ENCODE data around the gene SLC6A11. TPM values are rescaled to one million over a fixed set of nuclear protein-coding genes. Genes with fewer than 3 reads are reported as not detected.
A peak's percentile ranks its signal among the peaks of the same experiment; 100 is the strongest.

Gene SLC6A11
- total RNA-seq, 4 donors from 2014 or later = not detected

DNA sequence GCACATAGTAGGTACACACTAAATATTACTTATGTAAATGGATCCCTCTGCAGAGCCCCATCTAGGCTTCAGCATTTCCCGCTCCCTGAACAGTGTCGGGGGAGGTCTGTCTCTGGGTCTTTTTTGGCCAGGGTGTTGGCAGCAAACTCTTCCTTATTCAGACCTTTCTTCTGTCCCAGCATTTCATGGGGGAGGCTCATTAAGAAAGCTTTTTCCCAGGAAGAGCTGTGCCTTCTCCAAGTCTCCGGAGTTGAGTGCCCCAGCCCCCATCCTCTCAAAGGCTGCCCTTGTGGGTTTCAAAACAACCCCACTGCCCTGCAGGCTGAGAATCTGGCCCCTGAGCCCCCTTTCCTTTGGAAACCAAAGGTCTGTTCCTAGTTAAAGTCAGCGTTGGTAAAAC is 25.1 kb downstream of the SLC6A11 start:
- Histone ChIP-seq H3K27ac (no peak overlapping the region), H3K9me3 (no peaks in the 10 kb centered on the region), H3K36me3 (no peaks in the 10 kb centered on the region), H3K4me1 (no peaks in the 10 kb centered on the region), H3K27me3 (no peaks in the 10 kb centered on the region), H3K4me3 (no peak overlapping the region)
- in situ Hi-C loops (cut with MboI; ENCODE audit: low sequenced_read_pairs in 4 of 4) (no loop called here), intact Hi-C loops (cut with DNase I; ENCODE audit: low total_unique reads) (no loop called here)
- ATAC-seq = no peak
- TF ChIP-seq POLR2A (IDR thresholded peaks at IDR 0.05) = no peak
- TF ChIP-seq, protein P1, sequence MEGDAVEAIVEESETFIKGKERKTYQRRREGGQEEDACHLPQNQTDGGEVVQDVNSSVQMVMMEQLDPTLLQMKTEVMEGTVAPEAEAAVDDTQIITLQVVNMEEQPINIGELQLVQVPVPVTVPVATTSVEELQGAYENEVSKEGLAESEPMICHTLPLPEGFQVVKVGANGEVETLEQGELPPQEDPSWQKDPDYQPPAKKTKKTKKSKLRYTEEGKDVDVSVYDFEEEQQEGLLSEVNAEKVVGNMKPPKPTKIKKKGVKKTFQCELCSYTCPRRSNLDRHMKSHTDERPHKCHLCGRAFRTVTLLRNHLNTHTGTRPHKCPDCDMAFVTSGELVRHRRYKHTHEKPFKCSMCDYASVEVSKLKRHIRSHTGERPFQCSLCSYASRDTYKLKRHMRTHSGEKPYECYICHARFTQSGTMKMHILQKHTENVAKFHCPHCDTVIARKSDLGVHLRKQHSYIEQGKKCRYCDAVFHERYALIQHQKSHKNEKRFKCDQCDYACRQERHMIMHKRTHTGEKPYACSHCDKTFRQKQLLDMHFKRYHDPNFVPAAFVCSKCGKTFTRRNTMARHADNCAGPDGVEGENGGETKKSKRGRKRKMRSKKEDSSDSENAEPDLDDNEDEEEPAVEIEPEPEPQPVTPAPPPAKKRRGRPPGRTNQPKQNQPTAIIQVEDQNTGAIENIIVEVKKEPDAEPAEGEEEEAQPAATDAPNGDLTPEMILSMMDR (IDR thresholded peaks at IDR 0.05 in 4 of 5, conservative IDR thresholded peaks at IDR 0.05 in 1 of 5) = no peak
- DNase-seq = no peak

DNA sequence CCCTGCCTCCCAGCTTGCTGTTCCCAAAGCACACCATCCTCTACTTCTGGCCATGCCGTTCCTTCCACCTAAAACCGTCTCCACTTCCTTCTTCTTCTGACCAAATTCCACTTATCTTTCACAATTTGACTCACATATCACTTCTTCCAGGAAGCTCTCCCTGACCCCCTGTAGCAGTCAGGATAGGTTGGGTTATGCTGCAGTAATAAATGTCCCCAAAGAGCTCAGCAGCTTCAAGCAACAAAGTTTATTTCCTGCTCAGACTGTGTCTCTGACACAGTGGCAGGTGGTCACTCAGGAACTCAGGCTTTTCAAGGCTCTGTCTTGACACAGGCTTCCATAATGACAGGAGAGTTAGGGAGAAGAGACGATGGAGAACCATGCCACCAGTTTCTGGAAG is 27.4 kb downstream of the SLC6A11 start:
- intact Hi-C loops (cut with DNase I; ENCODE audit: low total_unique reads) (no loop called here), in situ Hi-C loops (cut with MboI; ENCODE audit: low sequenced_read_pairs in 4 of 4) (no loop called here)
- H3K9me3 ChIP-seq = no peaks in the 10 kb centered on the region
- TF ChIP-seq POLR2A (IDR thresholded peaks at IDR 0.05) = no peak
- H3K4me1 ChIP-seq = no peaks in the 10 kb centered on the region
- no peak for DNase-seq
- H3K36me3 ChIP-seq = no peaks in the 10 kb centered on the region
- no peak overlapping the region for H3K27ac ChIP-seq
- H3K4me3 ChIP-seq = no peak overlapping the region
- ATAC-seq = no peak
- H3K27me3 ChIP-seq = no peaks in the 10 kb centered on the region

DNA sequence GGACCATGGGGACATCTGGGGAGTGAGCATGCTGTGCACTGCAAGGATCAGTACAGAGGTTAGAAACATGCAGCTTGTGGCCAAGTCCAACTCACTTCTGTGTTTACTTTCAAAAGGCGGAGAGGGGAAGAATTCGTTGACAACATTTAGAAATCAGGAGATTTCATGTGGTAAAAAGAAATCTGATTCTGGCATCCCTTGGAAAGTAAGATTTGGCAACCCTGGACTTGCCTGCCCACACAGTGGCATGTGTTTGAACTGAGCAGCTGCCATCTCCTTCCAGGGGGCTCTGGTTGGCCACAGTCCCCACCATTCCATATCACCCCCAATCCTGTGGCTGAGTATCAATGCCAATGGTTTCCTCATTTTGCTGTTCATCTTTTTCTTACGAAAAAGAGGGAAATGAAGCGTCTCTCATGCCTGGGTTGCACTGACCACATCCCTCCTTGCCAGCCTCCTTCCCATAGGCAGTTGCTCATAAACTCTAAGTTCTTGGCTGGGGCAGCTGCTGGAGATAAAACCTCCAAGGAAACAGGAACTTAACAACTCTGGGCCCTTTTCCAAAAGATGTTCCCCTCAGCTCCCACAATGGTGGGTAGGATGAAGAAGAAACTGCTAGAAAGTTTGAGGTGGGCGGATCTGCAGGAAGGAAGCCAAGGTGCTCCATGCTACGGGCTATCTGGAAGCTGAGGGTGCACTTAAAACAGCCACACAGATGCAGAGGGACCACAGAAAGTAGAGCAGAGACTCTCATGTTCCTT is 29.2 kb downstream of the SLC6A11 start:
- intact Hi-C loops (cut with DNase I; ENCODE audit: low total_unique reads) = no loop called here
- no peaks in the 10 kb centered on the region for H3K9me3 ChIP-seq
- no peaks in the 10 kb centered on the region for H3K36me3 ChIP-seq
- no peaks in the 10 kb centered on the region for H3K27me3 ChIP-seq
- no peak overlapping the region for H3K4me3 ChIP-seq
- no peak for ATAC-seq
- H3K4me1 ChIP-seq = no peaks in the 10 kb centered on the region
- DNase-seq = peak; percentile 12 to 19
- TF ChIP-seq, protein P1 (IDR thresholded peaks at IDR 0.05 in 4 of 5, conservative IDR thresholded peaks at IDR 0.05 in 1 of 5) = no peak
- TF ChIP-seq POLR2A (IDR thresholded peaks at IDR 0.05) = no peak
- in situ Hi-C loops (cut with MboI; ENCODE audit: low sequenced_read_pairs in 4 of 4) = no loop called here
- no peak overlapping the region for H3K27ac ChIP-seq

DNA sequence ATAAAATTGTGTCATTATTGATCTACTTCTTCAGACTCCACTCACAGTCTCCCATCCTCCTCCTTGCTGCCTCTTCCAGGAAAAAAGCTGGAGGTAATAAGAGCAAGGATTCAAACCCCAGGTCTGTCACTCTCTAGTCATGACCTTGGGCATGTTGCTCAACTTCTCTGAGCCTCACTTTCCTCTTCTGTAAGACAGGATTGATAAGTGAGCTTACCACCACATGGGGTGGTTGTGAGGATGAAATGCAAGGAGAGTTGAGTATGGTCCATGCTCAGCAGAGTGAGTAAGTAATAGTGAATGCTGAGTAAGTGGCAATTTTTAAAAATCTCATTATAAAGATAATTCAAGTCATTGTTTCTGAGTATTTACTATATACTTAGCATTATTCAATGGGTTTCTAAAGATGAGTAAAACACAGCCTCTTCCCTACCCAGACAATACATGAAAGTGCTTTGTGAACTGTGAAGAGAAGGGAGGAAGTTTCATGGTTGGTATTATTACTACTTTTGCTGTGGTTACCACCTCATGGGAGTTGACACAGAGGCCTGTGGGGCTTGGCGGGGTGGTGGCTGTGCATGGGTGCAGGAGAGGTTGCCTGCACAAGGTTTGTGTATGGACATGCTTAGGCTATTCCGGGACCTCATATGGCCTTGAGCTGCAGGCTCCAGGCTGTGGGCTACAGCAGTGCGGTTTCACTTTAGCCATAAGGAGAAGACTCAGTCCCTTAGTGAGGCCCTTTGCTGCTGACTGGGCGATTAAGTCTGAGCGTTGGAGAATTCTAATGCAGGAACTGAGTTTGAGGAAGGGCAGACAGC is 30.0 kb downstream of the SLC6A11 start:
- H3K27me3 ChIP-seq = no peaks in the 10 kb centered on the region

DNA sequence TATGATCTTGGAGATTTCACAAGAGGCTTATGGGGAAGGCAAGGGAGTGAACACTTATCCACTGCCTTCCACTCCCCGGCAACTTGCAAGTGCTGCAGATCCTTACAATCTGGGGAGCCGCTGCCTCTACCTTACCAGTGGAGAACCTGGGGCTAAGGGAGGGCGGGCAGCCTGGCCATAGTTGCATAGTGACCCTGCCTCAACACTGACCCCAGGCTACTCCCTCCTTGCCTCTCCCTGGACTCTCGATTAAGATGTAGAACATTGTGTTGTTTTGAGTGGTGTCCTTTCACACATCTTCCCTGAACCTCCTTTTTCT is 30.6 kb downstream of the SLC6A11 start:
- Histone ChIP-seq H3K27me3 (no peaks in the 10 kb centered on the region), H3K9me3 (no peaks in the 10 kb centered on the region), H3K4me1 (no peaks in the 10 kb centered on the region), H3K36me3 (no peaks in the 10 kb centered on the region), H3K27ac (no peak overlapping the region), H3K4me3 (no peak overlapping the region)
- ATAC-seq (no peak), DNase-seq (no peak)
- intact Hi-C loops (cut with DNase I; ENCODE audit: low total_unique reads) (no loop called here), in situ Hi-C loops (cut with MboI; ENCODE audit: low sequenced_read_pairs in 4 of 4) (no loop called here)
- TF ChIP-seq, protein P1 (IDR thresholded peaks at IDR 0.05 in 4 of 5, conservative IDR thresholded peaks at IDR 0.05 in 1 of 5) = no peak
- no peak for TF ChIP-seq POLR2A (IDR thresholded peaks at IDR 0.05)

More for the DNA sequence above, 30.0 kb downstream of the SLC6A11 start:
- H3K4me3 ChIP-seq = no peak overlapping the region
- TF ChIP-seq POLR2A (IDR thresholded peaks at IDR 0.05) = no peak
- TF ChIP-seq, protein P1 (IDR thresholded peaks at IDR 0.05 in 4 of 5, conservative IDR thresholded peaks at IDR 0.05 in 1 of 5) = no peak
- H3K9me3 ChIP-seq = no peaks in the 10 kb centered on the region
- intact Hi-C loops (cut with DNase I; ENCODE audit: low total_unique reads) = no loop called here
- DNase-seq = peak in 1 of 2 donors; percentile 14
- ATAC-seq = no peak
- in situ Hi-C loops (cut with MboI; ENCODE audit: low sequenced_read_pairs in 4 of 4) = no loop called here
- no peak overlapping the region for H3K27ac ChIP-seq
- no peaks in the 10 kb centered on the region for H3K4me1 ChIP-seq
- no peaks in the 10 kb centered on the region for H3K36me3 ChIP-seq

Measured in gastrocnemius medialis (tissue), 4 donors.